ENCODE measurements around the gene PCCA.

- no peak for TF ChIP-seq CTCF (IDR thresholded peaks at IDR 0.05; ENCODE audit: low read depth, low read length, missing input control)
- TF ChIP-seq RAD21 (IDR thresholded peaks at IDR 0.05) = no peak
- no peak for TF ChIP-seq RXRA (IDR thresholded peaks at IDR 0.05)
Observed at GRCh38 chr13:100154842-100155416, 66.0 kb downstream of the PCCA start.

Measured in liver (tissue), 3 donors.